Esophagus mucosa (tissue), 1 donor: ENCODE measurements around the gene PHETA1. TPM values are rescaled to one million over a fixed set of nuclear protein-coding genes. Genes with fewer than 3 reads are reported as not detected.
"Not testable (repeated sequence)": the region's sequence is repeated elsewhere in the genome, so short reads cannot be mapped to it uniquely, and the experiment has no call there.

Experiments used
- ATAC-seq: fragments of 200-7000 bp; cut with Tn5 transposase; one replicate; pipeline ENCODE4 v1.9.1; 2020
- total RNA-seq: library from RNA; stranded (reverse); gene quantifications from one replicate; pipeline ENCODE4 v1.2.4, GENCODE V29; 2023
- donor health status: DM: yes; HTN: yes; CAD: no.

Gene PHETA1
- total RNA-seq, 1 donor from 2014 or later: 9.2 TPM

DNA sequence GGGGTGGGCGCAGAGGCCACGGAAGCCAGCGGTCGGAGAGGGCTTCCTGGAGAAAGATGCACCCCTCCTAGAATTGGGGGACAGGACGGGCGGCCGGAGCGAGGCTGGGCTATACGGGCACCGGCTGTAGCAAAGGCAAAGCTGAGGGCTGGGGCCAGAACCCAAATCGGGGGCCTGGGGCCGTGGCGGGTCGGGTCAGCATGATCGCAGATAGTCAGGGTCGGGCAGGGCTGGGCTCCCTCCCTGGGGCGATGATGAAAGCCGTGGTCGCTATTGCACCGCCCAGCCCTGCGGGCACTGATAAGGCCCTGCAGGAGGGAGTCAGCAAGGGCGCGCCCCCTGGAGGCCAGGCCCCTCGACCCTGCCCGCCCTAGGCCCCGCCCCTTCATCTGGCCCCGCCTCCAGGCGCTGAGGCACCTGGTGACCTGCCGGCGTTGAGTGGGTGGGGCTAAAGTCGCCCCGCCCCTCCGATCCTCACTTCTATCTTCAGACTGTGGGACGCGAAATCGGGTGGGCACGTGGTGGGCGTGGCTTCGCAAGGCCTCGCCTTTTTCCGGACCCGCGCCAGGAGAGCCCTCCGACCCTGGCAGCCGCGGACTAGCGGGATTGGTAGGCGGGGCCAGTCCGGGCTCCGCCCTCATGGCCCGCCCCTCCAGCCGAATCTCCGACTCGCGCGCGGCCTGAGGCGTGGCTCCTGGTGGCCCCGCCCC is 36.4 kb upstream of the PHETA1 start:
- peak; percentile 81 for ATAC-seq

DNA sequence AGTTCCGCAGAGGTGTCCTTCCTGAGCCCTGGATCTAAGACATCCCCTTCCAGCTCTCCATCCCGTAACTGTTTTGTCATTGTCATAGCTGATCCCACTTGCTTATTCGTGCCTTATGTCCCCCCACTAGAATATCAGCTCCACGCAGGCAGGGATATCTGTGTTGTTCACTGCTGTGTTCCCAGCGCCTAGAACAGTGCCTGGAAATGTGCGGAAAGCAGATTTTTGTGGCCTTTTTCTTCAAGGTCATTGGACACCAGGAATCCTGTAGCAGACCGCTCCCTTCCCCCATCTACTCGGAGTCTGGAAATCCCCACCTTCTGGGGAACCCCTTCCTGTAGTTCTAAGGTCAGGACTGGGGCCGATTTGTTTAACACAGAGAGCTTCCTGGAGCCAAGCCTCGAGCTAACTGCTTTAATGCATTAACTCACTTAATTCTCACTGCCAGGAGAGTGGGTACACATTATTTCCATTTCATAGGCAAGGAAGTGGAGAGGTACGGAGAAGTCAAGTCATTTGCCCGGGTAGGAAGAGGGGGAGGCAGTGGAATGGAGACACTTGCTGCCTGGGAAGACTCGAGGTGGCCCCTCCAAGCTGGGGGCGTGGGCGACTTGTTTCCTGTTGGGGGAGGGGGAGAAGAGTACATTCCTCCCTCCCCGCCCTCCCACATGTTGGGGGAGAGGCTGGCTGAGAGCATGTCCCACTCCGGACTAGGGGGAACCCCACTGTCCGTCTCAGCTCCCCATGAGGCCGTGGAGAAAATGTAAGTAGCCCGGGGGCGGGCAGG is 35.7 kb upstream of the PHETA1 start:
- ATAC-seq: no peak

DNA sequence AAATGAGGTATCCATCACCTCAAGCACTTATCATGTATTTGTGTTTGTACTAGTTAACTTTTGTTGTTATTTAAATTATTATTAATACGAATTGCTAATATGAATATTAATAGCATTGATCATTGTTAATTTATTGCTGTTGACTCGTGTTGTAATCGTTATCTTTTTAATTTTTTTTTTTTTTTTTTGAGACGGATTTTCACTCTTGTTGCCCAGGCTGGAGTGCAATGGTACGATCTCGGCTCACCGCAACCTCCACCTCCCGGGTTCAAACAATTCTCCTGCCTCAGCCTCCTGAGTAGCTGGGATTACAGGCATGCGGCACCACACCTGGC is 33.6 kb upstream of the PHETA1 start:
- not testable (repeated sequence) for ATAC-seq

DNA sequence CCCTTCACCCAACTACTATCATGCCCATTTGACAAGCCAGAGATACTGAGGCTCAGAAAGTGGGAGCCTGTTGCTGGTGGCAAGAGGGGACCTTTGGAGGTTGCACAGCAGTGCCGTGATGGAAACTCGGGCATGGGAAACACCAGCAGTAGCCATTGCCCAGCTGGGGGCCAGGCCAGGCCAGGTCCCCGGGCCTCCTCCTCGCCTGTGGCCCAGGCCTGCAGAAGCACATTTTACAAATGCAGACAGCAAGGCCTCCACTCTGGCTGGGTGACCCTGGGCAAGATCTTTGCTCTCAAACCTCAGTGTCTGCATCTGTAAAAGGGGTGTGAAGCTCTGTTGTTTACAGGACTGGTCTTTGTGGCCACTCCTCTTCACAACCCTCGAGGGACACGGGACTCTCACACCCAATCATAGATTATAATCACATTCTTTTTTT is 32.3 kb upstream of the PHETA1 start:
- no peak for ATAC-seq

DNA sequence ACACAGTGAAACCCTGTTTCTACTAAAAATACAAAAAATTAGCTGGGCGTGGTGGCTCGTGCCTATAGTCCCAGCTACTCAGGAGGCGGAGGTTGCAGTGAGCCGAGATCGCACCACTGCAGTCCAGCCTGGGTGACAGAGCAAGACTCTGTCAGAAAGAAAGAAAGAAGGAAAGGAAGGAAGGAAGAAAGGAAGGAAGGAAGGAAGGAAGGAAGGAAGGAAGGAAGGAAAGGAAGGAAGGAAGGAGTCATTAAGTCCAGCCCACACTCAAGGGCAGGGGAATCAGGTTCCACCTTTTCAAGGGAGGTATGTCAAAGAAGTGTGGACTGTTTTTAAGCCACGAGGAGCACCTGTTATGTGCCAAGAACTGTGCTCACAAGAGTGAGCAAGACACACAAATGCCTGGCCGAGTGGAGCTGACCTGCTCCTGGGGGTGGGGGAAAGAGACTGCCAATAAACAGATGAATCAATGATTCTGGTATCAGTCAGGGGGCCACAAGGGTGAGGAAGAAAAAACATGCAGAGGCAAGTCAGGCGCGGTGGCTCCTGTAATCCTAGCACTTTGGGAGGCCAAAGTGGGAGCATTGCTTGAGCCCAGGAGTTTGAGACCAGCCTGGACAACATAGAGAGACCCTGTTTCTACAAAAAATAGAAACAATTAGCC is 31.0 kb upstream of the PHETA1 start:
- ATAC-seq: not testable (repeated sequence)

DNA sequence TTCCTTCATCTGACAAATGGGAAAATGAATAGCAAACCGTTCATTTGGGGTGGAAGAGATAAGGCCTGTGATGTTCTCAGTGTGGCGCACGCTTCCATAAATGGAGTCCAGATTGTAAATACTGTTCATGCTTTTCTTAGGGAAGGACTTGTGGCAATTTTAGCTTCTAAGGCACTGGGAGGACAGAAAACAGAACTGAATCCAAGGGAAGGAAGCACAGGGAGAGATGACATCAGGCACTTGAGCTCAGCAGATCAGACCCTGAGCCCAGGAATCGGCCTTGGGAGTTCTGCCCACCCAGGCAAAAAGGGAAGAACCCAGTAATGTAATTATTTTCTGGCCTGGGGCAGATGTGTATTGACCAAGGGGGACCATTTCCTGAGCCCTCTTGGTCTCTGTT is 29.6 kb upstream of the PHETA1 start:
- ATAC-seq: no peak

DNA sequence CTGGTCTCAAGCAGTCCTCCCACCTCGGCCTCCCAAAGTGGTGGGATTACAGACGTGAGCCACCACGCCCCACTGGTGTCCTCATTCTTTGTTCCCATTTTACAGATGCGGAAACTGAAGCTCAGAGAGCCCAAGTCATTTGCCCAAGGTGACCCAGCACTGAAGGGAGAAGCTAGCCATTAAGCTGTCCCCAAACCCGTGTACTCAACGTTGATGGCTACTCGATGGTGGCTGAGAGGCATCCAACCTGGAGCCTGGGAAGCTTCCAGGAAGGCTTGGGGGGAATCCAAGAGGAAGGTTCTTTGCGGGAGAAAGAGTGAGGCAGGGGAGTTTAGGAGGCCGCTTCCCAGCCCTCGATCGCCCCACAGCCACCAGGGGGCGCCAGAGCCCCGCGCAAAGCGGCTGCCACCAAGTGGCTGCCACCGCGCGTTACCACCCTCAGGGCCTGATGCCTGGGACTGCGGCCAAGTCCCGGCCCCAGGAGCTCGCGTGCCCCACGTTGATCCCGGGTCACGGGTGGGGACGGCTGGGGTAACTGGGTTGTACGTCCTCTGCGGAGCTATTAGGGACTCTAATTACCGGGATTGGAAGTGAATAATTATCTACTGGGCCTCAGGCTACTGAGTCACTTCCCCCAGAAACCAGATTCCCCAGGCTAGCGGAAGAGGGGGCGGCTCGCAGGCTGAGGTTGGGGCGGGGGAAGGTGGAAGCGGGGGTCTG is 28.0 kb upstream of the PHETA1 start:
- peak; percentile 88 for ATAC-seq

DNA sequence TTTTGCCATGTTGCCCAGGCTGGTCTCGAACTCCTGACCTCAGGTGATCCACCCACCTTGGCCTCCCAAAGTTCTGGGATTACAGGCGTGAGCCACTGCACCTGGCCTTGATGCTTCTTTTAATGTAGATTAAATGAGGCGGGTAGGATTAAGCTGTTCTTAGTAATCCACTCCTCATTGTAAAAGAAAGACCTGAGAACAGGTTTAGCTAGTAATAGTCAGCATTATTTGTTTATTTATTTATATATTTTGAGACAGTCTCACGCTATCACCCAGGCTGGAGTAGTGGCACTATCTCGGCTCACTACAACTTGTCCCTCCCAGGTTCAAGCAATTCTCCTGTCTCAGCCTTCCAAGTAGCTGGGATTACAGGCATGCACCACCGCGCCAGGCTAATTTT is 27.4 kb upstream of the PHETA1 start:
- ATAC-seq: peak; percentile 68

DNA sequence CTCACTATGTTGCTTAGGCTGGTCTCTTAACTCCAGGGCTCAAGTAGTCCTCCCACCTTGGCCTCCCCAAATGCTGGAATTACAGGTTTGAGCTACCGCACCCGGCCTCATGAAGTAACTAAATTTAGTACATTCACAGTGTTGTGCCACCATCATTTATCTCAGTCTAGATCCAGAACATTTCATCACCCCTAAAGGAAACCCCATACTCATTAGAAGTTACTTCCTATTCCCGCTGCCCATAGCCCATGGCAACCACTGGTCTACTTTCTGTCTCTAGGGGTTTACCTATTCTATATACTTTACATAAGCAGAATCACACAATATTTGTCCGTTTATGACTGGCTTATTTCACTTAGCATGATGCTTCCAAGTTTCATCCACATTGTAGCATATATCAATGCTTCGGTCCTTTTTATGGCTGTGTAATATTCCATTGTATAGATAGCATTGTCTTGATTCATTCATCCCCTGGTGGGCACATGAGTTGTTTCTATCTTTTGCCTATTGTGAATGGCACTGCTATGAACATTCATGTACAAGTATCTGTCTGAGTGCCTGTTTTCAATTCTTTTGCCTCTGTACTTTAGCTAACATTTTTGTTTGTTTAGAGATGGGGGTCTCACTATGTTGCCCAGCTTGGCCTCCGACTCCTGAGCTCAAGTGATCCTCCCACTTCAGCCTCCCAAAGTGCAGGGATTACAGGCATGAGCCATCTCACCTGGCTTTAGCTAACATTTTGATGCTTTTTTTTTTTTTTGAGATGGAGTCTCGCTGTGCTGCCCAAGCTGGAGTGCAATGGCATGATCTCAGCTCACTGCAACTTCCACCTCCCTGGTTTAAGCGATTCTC is 26.7 kb upstream of the PHETA1 start:
- ATAC-seq: no peak

DNA sequence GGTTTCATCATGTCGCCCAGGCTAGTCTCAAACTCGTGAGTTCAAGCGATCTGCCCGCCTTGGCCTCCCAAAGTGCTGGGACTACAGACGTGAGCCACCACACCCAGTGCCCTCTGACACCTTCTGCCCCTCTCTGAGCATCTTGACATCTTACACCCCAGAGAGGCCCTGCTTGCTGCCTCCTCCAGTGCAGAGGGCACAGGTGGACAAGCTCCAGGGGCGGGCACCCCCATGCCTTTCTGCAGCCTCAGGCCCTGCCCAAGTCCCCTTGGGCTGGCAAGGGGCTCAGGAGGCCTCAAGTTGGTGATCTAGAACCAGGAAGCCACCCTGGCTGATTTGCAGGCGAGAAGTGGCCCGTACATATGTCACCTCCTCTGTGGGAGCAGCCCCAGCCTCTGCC is 25.6 kb upstream of the PHETA1 start:
- ATAC-seq: no peak

DNA sequence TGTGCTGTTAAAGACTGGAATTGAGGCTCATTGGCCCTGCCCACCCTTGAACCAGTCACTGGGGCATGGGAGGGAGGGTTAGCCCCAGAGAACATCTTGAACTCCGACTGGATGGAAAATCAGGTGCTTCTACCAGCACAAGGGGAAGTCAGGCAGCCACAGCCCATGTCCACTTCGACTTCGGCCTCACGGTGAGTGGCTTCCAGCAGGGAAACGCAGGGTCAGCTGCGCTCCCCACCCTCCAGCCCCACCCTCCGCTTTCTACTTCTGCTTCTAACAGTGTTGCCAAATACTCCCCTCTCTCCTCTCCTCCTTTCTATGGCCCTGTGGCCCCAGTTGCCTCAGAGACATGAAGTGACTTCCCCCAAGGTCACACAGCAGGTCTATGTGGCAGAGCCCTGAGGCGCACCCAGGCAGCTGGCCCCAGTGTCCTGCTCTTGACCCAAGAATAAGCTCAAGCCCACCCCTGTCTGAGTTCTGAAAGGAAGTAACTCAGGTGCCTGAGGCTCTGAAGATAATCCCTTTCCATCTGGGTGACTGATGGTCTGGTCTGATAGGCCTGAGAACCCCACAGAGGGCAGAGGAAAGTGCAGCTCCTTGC is 24.9 kb upstream of the PHETA1 start:
- ATAC-seq: no peak

DNA sequence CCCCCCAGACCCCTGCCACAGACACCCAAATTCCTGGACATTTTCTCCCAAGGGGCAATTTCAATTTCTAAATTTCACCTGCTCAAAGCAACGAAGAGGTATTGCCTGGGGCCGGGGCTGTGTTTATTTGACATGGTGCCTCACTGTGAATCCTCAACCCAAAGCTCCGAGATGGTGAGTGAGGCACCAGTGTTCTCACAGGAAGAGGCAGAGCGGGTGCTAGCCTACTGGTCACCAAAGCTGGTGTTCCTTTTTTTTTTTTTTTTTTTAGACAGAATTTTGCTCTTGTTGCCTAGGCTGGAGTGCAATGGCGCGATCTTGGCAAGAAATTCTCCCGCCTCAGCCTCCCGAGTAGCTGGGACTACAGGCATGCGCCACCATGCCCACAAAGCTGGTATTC is 22.0 kb upstream of the PHETA1 start:
- no peak for ATAC-seq

DNA sequence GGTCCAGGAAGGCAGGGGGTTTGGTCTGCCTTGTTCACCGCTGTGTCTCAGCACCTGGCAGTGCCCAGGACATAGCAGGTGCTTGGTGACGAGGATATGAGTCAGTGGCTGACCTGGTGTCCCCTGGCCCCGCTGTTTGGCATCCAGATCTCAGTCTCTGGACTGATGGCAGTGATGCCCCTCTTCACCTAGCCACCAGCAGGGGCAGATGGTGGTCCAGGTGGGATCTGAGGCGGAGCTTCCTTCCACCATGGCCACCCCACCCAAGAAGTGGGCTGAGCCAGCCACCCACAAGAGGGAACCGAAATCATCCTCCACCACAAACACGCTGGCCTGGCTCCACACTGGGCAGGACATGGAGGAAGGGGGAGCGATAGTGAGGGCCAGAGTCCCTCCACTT is 20.7 kb upstream of the PHETA1 start:
- ATAC-seq: peak; percentile 29

DNA sequence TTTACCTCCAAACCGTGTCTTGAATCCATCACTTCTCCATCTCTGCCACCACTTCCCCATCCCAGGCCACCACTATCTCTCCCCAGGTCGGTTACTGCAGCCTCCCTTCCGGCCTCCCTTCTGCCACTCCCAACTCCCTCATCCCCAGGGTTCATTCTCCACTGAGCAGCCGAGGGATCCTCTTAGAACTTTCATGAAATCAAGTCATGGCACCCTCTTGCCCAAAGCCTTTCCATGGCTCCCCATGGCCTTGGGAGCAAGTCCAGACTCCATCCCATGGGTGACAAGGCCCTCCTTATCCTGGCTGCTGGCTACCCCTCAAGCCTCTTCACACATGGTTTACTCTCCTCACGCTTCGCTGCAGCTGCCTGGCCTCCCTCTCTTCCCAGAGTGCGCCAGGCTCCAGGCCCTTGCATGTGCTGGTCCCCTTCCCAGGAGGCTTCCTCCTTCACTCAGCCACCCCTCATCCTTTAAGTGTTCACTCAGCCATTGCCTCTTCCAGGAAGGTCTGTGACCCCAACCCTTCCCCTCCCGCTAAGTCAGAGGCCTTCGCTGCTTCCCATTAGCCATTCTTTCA is 18.9 kb upstream of the PHETA1 start:
- peak; percentile 10 for ATAC-seq

DNA sequence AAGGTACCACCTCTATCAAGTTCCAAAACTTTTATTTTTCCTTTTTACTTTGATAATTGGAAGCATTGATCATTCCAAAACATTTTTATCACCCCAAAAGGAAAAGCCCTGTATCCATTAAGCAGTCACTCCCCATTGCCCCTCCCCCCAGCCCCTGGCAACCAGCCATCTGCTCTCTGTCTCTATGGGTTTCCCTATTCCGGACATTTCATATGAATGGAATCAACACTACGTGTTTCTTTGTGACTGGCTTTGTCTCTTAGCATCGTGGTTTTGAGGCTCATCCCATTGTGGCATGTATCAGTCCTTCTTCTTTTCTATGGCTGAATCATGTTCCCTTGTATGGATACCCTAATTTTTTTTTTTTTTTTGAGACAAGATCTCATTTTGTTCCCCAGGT is 18.0 kb upstream of the PHETA1 start:
- ATAC-seq: no peak

DNA sequence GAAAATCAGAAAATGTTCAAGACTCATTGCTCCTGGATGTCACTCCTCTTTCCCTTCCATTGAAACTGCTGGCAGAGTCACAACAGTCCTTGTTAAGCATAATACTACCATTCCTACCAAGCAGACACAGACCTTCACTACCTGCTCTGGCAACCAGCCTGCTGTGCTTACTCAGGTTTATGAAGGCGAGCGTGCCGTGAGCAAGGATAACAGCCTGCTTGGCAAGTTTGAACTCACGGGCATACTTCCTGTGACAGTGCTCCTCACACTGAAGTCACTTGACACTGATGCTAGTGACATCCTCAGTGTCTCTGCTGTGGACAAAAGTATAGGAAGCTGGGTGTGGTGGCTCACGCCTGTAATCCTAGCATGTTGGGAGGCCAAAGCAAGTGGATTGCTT is 15.7 kb upstream of the PHETA1 start:
- ATAC-seq: peak; percentile 53

DNA sequence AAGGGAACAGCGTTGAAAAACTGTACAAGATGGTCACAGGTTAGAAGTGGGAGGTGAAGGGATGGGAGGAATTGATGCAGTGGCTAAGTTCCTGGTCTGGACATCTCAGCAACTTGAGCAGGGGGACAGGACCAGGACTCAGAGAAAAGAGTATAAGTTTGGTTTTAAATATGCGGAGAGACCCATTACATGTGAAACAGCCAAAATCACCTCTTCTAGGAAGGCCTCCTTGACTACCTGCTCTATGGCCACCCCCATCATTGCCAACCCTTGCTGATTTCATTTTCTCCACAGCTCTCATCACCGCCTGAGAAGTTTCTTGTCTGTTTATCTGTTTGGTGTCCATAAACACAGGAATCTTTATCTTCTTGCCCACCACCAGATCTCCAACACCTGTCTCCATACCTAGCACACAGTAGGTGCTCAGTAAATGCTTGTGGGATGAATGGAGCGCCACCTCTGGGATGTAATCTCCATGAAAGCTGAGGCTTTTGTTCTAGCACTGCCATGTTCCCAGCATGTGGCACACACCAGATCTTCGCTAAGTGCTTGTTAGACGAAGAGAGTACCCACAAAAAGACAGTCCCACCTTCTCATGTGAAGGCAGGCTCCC is 11.2 kb upstream of the PHETA1 start:
- no peak for ATAC-seq

DNA sequence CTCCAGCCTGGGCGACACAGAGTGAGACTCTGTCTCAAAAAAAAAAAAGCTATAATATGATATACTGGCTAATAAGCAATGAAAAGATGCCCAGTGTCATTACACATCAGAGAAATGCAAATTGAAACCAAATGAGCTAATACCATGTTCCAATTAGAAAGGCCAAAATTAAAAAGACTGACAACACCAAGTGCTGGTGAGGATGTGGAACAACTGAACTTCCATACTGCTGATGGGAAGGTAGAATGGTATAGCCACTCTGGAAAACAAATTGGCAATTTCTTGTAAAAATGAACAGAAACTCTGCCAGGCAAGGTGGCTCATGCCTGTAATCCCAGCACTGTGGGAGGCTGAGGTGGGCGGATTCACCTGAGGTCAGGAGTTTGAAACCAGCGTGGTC is 8.5 kb upstream of the PHETA1 start:
- no peak for ATAC-seq

DNA sequence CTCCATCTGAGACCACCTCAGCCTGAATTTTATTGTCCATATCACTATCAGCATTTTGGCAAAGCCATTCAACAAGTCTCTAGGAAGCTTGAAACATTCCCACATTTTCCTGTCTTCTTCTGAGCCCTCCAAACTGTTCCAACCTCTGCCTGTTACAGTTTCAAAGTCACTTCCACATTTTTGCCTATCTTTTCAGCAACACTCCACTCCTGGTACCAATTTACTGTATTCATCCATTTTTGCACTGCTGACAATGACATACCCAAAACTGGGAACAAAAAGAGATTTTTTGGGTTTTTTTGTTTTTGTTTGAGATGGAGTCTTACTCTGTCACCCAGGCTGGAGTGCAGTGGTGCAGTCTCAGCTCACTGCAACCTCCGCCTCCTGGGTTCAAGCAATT is 4.3 kb upstream of the PHETA1 start:
- not testable (repeated sequence) for ATAC-seq

DNA sequence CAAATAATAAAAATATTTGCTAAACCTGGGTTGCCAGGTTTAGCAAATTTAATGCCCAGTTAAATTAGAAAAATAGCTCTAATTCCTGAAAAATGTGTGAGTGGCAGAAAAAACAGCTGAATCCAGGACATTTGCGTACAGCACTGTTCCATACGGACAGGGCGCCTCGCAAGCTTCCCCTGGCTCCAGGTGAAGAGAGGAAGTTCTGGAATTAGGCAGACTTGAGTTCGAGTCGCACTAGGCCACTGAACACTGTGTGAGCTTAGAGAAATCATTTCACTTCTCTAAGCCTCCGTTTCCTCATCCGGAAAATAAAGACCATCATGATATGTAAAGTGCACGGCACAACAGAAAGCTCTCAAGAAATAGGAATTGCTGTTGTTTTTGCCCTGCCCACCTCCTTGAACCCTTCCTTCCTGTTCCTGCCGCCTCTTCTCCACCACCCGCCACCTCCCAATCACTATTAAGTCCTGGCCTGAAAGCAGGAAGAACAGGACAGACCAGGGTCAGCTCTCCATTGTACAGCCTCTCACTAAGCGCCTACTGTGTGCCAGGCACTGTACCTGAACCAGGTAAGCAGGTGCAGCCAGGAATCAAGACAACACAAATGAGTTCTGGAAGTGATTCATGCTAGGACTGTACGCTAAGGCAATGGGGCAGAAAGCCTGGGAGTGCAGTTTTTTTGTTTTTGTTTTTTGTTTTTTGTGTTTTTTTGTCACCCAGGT is 763 bp upstream of the PHETA1 start:
- ATAC-seq: peak; percentile 77
